ENCODE results near the gene NKX6-2. TPM values are rescaled to one million over a fixed set of nuclear protein-coding genes. Genes with fewer than 3 reads are reported as not detected.

The NKX6-2 gene
- total and polyA plus RNA-seq, 2 experiments from 2014 or later, result 0.03 to 5.0 TPM

GRCh38 chr10:132738454-132739224, 47.3 kb downstream of the NKX6-2 start:
- H3K27me3 ChIP-seq, result no peaks in the 10 kb centered on the region
- H3K9me2 ChIP-seq (replicated peaks; ENCODE audit: insufficient read depth), result no peaks in the 10 kb centered on the region
- H4K20me1 ChIP-seq (ENCODE audit: insufficient read depth, poor library complexity, severe bottlenecking), result no peaks in the 10 kb centered on the region
- no peaks in the 10 kb centered on the region for H3K4me1 ChIP-seq (ENCODE audit: insufficient read depth)
- no peak overlapping the region for H3K4me2 ChIP-seq
- H3K36me3 ChIP-seq (replicated peaks; ENCODE audit: insufficient read depth, low read depth), result no peaks in the 10 kb centered on the region
- TF ChIP-seq EZH2phosphoT487 (IDR thresholded peaks at IDR 0.05; ENCODE audit: low read depth, severe bottlenecking, unreplicated experiment) (no peak), EZH2 (IDR thresholded peaks at IDR 0.05; ENCODE audit: borderline replicate concordance) (no peak), CTCF (IDR thresholded peaks at IDR 0.05; ENCODE audit: poor library complexity) (no peak)
- DNase-seq (ENCODE audit: low spot score), result no peak
- WGBS (ENCODE audit: low lambda C conversion rate, missing lambda C conversion rate), result 97% methylated on average over 23 of the region's 25 CpGs
- H3K4me3 ChIP-seq, result no peak overlapping the region
- H3K9me3 ChIP-seq (ENCODE audit: low read depth), result no peaks in the 10 kb centered on the region
- no peak overlapping the region for H2AFZ ChIP-seq
- H3K79me2 ChIP-seq, result no peaks in the 10 kb centered on the region
- no peak overlapping the region for H3K27ac ChIP-seq

GRCh38 chr10:132737390-132738048, 48.4 kb downstream of the NKX6-2 start:
- TF ChIP-seq EZH2phosphoT487 (IDR thresholded peaks at IDR 0.05; ENCODE audit: low read depth, severe bottlenecking, unreplicated experiment), result no peak
- TF ChIP-seq EZH2 (IDR thresholded peaks at IDR 0.05; ENCODE audit: borderline replicate concordance), result no peak
- no peak for TF ChIP-seq CTCF (IDR thresholded peaks at IDR 0.05; ENCODE audit: poor library complexity)
- DNase-seq (ENCODE audit: low spot score), result no peak
- Histone ChIP-seq H3K27ac (no peak overlapping the region), H2AFZ (no peak overlapping the region), H3K79me2 (no peaks in the 10 kb centered on the region), H3K9me2 (replicated peaks; ENCODE audit: insufficient read depth) (no peaks in the 10 kb centered on the region), H4K20me1 (ENCODE audit: insufficient read depth, poor library complexity, severe bottlenecking) (no peaks in the 10 kb centered on the region), H3K4me2 (no peak overlapping the region), H3K9me3 (ENCODE audit: low read depth) (no peaks in the 10 kb centered on the region), H3K4me1 (ENCODE audit: insufficient read depth) (no peaks in the 10 kb centered on the region), H3K36me3 (replicated peaks; ENCODE audit: insufficient read depth, low read depth) (no peaks in the 10 kb centered on the region), H3K27me3 (no peaks in the 10 kb centered on the region), H3K4me3 (no peak overlapping the region)
- WGBS (ENCODE audit: low lambda C conversion rate, missing lambda C conversion rate), result 96% methylated on average over 16 of the region's 16 CpGs

- no peaks in the 10 kb centered on the region for H3K4me1 ChIP-seq (ENCODE audit: insufficient read depth)
- no peaks in the 10 kb centered on the region for H3K36me3 ChIP-seq (replicated peaks; ENCODE audit: insufficient read depth, low read depth)
- no peaks in the 10 kb centered on the region for H3K27me3 ChIP-seq
- 94% methylated on average over 24 of the region's 24 CpGs for WGBS (ENCODE audit: low lambda C conversion rate, missing lambda C conversion rate)
- DNase-seq (ENCODE audit: low spot score), result no peak
- no peaks in the 10 kb centered on the region for H3K79me2 ChIP-seq
- H3K4me3 ChIP-seq, result no peak overlapping the region
- no peaks in the 10 kb centered on the region for H4K20me1 ChIP-seq (ENCODE audit: insufficient read depth, poor library complexity, severe bottlenecking)
- TF ChIP-seq CTCF (IDR thresholded peaks at IDR 0.05; ENCODE audit: poor library complexity) (no peak), EZH2phosphoT487 (IDR thresholded peaks at IDR 0.05; ENCODE audit: low read depth, severe bottlenecking, unreplicated experiment) (no peak), EZH2 (IDR thresholded peaks at IDR 0.05; ENCODE audit: borderline replicate concordance) (no peak)
- no peak overlapping the region for H2AFZ ChIP-seq
- H3K9me2 ChIP-seq (replicated peaks; ENCODE audit: insufficient read depth), result no peaks in the 10 kb centered on the region
- no peak overlapping the region for H3K4me2 ChIP-seq
- no peaks in the 10 kb centered on the region for H3K9me3 ChIP-seq (ENCODE audit: low read depth)
- no peak overlapping the region for H3K27ac ChIP-seq
Measured at GRCh38 chr10:132735923-132736391, 50.0 kb downstream of the NKX6-2 start.
